RWPE2 (cell line): ENCODE measurements around the gene LIMCH1.
"Not testable (repeated sequence)": the region's sequence is repeated elsewhere in the genome, so short reads cannot be mapped to it uniquely, and the experiment has no call there.

Experiments used
- ATAC-seq: fragments of 200-7000 bp; cut with Tn5 transposase; 3 replicates; pipeline ENCODE4 v1.9.1; 2021; ENCODE audit warnings: low read depth
- DNase-seq: peaks from one replicate; pipeline ENCODE4 v3.0.0-alpha.2; 2020; ENCODE audit warnings: low spot score
- H3K27ac ChIP-seq: fragments of 450-650 bp; 2 replicates; pipeline ENCODE4 v1.5.1; 2017; ENCODE audit warnings: mild to moderate bottlenecking; ENCODE audit not compliant: poor library complexity, severe bottlenecking
- H3K27me3 ChIP-seq: fragments of 250-450 bp; sonication (Bioruptor Pico); 2 replicates; pipeline ENCODE4 v1.5.1; 2021; ENCODE audit warnings: mild to moderate bottlenecking, moderate library complexity; ENCODE audit not compliant: insufficient read depth, poor library complexity, severe bottlenecking
- H3K36me3 ChIP-seq: fragments of 250-450 bp; sonication (Bioruptor Pico); 2 replicates; pipeline ENCODE4 v1.5.1; 2020; ENCODE audit warnings: low read depth, mild to moderate bottlenecking, moderate library complexity
- H3K4me1 ChIP-seq: fragments of 250-450 bp; sonication (Bioruptor Pico); 2 replicates; pipeline ENCODE4 v1.5.1; 2021; ENCODE audit warnings: mild to moderate bottlenecking, moderate library complexity; ENCODE audit not compliant: insufficient read depth, poor library complexity, severe bottlenecking
- H3K4me3 ChIP-seq: fragments of 250-450 bp; sonication (Bioruptor Pico); 2 replicates; pipeline ENCODE4 v1.5.1; 2021; ENCODE audit warnings: mild to moderate bottlenecking, moderate library complexity; ENCODE audit not compliant: severe bottlenecking
- H3K9me3 ChIP-seq: fragments of 250-450 bp; sonication (Bioruptor Pico); 2 replicates; pipeline ENCODE4 v1.5.1; 2021; ENCODE audit warnings: mild to moderate bottlenecking, moderate library complexity; ENCODE audit not compliant: severe bottlenecking
- TF ChIP-seq, protein P1 (sequence below): fragments of 450-650 bp; IDR thresholded peaks from one replicate; pipeline ENCODE4 v1.5.1; 2017; ENCODE audit warnings: mild to moderate bottlenecking, moderate library complexity; ENCODE audit not compliant: poor library complexity, severe bottlenecking

LIMCH1 gene

DNA sequence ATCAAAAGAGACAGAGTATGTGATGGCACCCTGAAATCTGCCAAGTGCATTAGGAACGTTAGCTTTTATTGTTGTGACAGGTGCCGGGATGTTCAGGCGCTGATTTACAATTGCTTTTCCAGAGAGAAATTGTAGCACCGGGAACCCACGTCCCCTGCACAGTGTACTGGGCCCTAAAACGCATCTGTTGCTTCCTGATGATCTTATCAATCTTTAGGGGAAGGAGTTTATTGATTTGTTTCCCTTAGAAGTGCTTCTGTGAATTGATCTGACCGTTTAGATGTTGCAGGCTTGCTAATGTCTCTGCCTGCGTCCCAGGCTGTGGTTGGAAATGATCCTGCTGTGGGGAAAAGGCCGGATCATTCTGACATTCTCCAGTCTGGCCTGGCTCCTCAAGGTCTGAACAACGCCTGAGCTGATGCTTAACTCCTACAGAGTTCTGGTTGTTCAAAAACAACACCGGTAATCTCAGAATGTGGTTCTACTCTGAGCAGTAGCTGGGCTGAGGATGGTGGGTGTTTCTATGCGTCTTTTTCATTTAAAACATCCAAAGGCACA lies 193.7 kb downstream of the LIMCH1 start:
- H3K4me1 ChIP-seq: no peaks in the 10 kb centered on the region
- DNase-seq (no peak), ATAC-seq (no peak)
- H3K27me3 ChIP-seq: no peaks in the 10 kb centered on the region
- H3K9me3 ChIP-seq: no peaks in the 10 kb centered on the region
- no peak overlapping the region for H3K4me3 ChIP-seq
- no peaks in the 10 kb centered on the region for H3K36me3 ChIP-seq
- TF ChIP-seq, protein P1, sequence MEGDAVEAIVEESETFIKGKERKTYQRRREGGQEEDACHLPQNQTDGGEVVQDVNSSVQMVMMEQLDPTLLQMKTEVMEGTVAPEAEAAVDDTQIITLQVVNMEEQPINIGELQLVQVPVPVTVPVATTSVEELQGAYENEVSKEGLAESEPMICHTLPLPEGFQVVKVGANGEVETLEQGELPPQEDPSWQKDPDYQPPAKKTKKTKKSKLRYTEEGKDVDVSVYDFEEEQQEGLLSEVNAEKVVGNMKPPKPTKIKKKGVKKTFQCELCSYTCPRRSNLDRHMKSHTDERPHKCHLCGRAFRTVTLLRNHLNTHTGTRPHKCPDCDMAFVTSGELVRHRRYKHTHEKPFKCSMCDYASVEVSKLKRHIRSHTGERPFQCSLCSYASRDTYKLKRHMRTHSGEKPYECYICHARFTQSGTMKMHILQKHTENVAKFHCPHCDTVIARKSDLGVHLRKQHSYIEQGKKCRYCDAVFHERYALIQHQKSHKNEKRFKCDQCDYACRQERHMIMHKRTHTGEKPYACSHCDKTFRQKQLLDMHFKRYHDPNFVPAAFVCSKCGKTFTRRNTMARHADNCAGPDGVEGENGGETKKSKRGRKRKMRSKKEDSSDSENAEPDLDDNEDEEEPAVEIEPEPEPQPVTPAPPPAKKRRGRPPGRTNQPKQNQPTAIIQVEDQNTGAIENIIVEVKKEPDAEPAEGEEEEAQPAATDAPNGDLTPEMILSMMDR: no peak
- no peak overlapping the region for H3K27ac ChIP-seq

GRCh38 chr4:41734371-41734770 lies 196.4 kb downstream of the LIMCH1 start:
- TF ChIP-seq, protein P1: no peak
- Histone ChIP-seq H3K9me3 (no peaks in the 10 kb centered on the region), H3K27me3 (no peaks in the 10 kb centered on the region), H3K27ac (no peak overlapping the region), H3K4me3 (no peak overlapping the region), H3K36me3 (no peaks in the 10 kb centered on the region), H3K4me1 (no peaks in the 10 kb centered on the region)
- no peak for DNase-seq
- peak; percentile 48; the same call in 1 of the 3 replicates for ATAC-seq

- H3K4me3 ChIP-seq, H3K9me3 ChIP-seq, DNase-seq, H3K27me3 ChIP-seq, H3K4me1 ChIP-seq, H3K36me3 ChIP-seq, ATAC-seq, H3K27ac ChIP-seq: not testable (repeated sequence)
These were observed 199.5 kb downstream of the LIMCH1 start for GRCh38 chr4:41737491-41737890.

DNA sequence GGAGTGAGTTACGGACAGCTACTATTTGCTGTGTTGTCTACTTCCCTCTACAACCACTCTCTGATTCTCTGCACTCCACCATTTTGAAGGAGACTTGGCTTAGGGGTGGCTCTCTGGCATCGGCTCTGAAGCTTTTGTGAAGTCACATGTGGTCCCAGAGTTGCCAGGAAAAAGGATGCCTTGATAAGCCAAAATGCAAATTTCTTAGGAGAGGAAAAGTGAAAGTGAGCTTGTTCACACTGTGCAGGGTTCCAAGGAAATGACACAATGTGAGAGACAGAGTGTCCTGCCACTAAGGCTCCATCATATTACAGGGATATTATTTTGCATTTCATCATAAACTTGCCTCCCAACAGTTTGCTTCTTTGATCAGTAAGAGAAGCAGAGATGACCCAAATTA lies 203.4 kb downstream of the LIMCH1 start:
- Histone ChIP-seq H3K27ac (no peak overlapping the region), H3K27me3 (peaks cover 34% of the 10 kb centered on the region), H3K4me1 (no peaks in the 10 kb centered on the region), H3K36me3 (no peaks in the 10 kb centered on the region), H3K9me3 (no peaks in the 10 kb centered on the region), H3K4me3 (no peak overlapping the region)
- DNase-seq (no peak), ATAC-seq (no peak)
- TF ChIP-seq, protein P1: no peak

DNA sequence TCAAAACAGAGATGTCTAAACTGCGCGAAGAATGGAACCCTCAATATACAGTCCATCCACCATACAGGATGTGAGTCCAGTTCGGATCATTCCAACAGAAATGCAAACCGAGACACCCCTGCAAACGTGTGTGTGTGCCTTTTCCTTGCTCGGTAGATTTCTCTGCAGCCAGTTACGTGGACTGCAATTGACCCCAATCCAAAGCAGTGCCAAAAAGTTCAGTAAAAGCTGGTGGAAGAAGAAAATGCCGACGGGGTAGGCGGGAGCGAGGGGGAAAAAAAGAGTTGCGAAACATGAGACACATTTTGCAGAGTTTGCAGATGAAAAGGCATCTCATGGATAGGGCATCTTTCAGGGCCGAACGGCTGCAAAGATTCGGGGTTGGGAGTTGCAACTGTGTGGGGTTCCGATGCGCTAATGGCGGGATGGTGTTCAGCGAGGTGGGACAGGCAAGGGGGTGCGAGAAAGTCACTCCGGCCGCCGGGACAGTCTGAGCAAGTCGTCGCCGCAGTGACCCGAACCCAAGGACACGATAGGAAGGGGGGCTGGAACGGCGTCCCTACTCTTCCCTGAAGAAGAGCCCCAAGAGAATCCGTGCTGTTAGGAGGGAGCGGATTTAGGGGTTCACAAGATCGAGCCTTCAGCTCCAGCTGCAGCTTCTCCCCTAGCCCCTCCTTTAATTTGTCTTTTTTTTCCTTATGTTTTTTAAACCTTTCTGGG lies 206.8 kb downstream of the LIMCH1 start:
- Histone ChIP-seq H3K9me3 (no peaks in the 10 kb centered on the region), H3K4me1 (no peaks in the 10 kb centered on the region), H3K27ac (no peak overlapping the region), H3K4me3 (no peak overlapping the region), H3K27me3 (peaks cover 67% of the 10 kb centered on the region), H3K36me3 (no peaks in the 10 kb centered on the region)
- TF ChIP-seq, protein P1: no peak
- DNase-seq (no peak), ATAC-seq (no peak)
